Fibroblast of lung (primary cell): ENCODE measurements around the gene LRRC8E. TPM values are rescaled to one million over a fixed set of nuclear protein-coding genes. Genes with fewer than 3 reads are reported as not detected.

Source experiments
- DNase-seq, 2 donors: peaks; one replicate each; pipeline versions ENCODE4 v3.0.0 to v3.0.0-alpha.2; 2010; ENCODE audit warnings: low read depth in 2 of 2
- H2AFZ ChIP-seq: 2 replicates; pipeline ENCODE4 v1.5.1; 2012; ENCODE audit warnings: low read length, control low read depth, inconsistent platforms
- H3K27ac ChIP-seq: 2 replicates; pipeline ENCODE4 v1.5.1; 2011; ENCODE audit warnings: low read length, control low read depth; ENCODE audit not compliant: insufficient read depth
- H3K27me3 ChIP-seq: 2 replicates; pipeline ENCODE4 v1.5.1; 2011; ENCODE audit warnings: mild to moderate bottlenecking, low read length; ENCODE audit not compliant: control insufficient read depth, insufficient read depth
- H3K36me3 ChIP-seq: 2 replicates; pipeline ENCODE4 v1.5.1; 2011; ENCODE audit warnings: low read length; ENCODE audit not compliant: control insufficient read depth, insufficient read depth
- H3K4me1 ChIP-seq: 2 replicates; pipeline ENCODE4 v1.5.1; 2011; ENCODE audit warnings: low read length; ENCODE audit not compliant: control insufficient read depth, insufficient read depth; ENCODE audit errors: extremely low read depth
- H3K4me2 ChIP-seq: 2 replicates; pipeline ENCODE4 v1.5.1; 2011; ENCODE audit warnings: low read length, control low read depth; ENCODE audit not compliant: insufficient read depth; ENCODE audit errors: extremely low read depth
- H3K4me3 ChIP-seq, 4 experiments: fragments of 200-600 bp in 1 of 4; sonication (generic) in 1 of 4; replicated peaks in 1 of 4; 2 replicates each; pipeline ENCODE4 v1.5.1; 2011 to 2016; ENCODE audit warnings: low read length in 4 of 4, low read depth in 3 of 4, mild to moderate bottlenecking in 3 of 4, control low read depth in 2 of 4, inconsistent platforms in 1 of 4, mixed read lengths in 1 of 4; ENCODE audit not compliant: insufficient read depth in 1 of 4; ENCODE audit errors: control extremely low read depth in 1 of 4
- H3K79me2 ChIP-seq: 2 replicates; pipeline ENCODE4 v1.5.1; 2012; ENCODE audit warnings: mild to moderate bottlenecking, low read length, inconsistent platforms; ENCODE audit not compliant: control insufficient read depth, insufficient read depth
- H3K9ac ChIP-seq: 2 replicates; pipeline ENCODE4 v1.5.1; 2011; ENCODE audit warnings: mild to moderate bottlenecking, low read length, control low read depth; ENCODE audit not compliant: insufficient read depth
- H3K9me3 ChIP-seq: 2 replicates; pipeline ENCODE4 v1.5.1; 2012; ENCODE audit warnings: low read depth, low read length; ENCODE audit not compliant: control insufficient read depth, insufficient read depth
- H4K20me1 ChIP-seq: 2 replicates; pipeline ENCODE4 v1.5.1; 2011; ENCODE audit warnings: low read length; ENCODE audit not compliant: control insufficient read depth, insufficient read depth; ENCODE audit errors: extremely low read depth
- EZH2 ChIP-seq: IDR thresholded peaks from 2 replicates; pipeline ENCODE4 v1.5.1; 2012; ENCODE audit warnings: low read length, control low read depth, mild to moderate bottlenecking; ENCODE audit errors: missing control alignments
- polyA plus RNA-seq, 2 donors: library from polyadenylated mRNA; depleted of rRNA in 1 of 2; stranded (reverse) in 1 of 2; unstranded in 1 of 2; fragments of >200 nt; gene quantifications; 2 replicates each; pipeline ENCODE4 v1.2.1, GENCODE V29; 2011 to 2012; ENCODE audit warnings: missing spikeins in 1 of 2
- total RNA-seq: library from RNA; depleted of rRNA; stranded (reverse); fragments of >200 nt; gene quantifications from 2 replicates; pipeline ENCODE4 v1.2.1, GENCODE V29; 2014
- TF ChIP-seq, protein P1 (sequence below), 2 donors: IDR thresholded peaks in 1 of 2; conservative IDR thresholded peaks in 1 of 2; 1 replicate in 1 of 2; 2 replicates in 1 of 2; pipeline ENCODE4 v1.5.1; 2011 to 2012; ENCODE audit warnings: low read length in 2 of 2, control low read depth in 1 of 2, inconsistent platforms in 1 of 2, low read depth in 1 of 2, mild to moderate bottlenecking in 1 of 2

LRRC8E gene
- total and polyA plus RNA-seq, 2 donors (not counting 1 experiment from before 2014, with no cell fraction given): 3.0 to 3.7 TPM

DNA sequence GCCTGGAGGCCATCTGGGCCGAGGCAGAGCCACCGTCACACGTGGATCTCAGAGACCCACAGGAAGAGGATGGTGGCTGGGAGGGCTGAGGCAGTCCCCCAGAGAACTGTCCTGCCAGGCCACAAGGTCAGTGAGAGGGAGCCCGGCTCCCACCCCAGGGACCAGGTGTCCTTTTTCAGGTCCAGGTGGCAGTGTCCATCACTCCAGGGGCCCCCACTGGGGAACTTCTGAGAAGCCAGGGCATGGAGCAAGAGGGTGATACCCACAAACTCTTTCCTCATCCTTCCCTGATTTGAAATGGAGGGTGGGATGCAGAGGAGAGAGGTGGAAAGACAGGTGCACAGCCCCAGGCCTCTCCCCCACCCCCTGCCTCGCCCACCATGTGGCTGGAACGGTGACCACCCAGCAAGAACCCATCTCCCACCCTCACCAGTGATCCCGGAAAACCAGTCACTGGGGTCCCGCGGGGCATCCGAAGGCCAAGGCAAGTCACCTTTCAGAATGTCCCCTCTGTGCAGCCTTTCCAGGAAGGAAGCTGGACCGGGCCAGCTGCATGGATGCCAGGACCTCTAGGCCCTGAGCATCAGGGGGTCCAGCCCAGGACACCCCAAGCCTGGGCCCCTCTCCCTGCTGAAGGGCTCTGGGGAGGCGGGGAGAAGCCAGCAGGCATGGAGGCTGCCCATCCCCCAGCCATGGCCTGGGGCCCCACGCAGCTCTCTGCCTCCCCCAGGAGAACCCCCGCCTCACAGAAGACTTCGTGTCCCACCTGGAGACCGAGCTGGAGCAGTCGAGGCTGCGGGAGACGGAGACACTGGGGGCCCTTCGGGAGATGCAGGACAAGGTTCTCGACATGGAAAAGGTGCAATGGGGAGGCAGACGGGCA, 28.2 kb upstream of the LRRC8E start:
- Histone ChIP-seq H3K79me2 (no peaks in the 10 kb centered on the region), H3K4me1 (no peaks in the 10 kb centered on the region), H4K20me1 (no peaks in the 10 kb centered on the region), H3K27ac (no peak overlapping the region), H3K36me3 (no peaks in the 10 kb centered on the region), H2AFZ (no peak overlapping the region), H3K4me2 (no peak overlapping the region), H3K9me3 (no peaks in the 10 kb centered on the region), H3K9ac (no peak overlapping the region), H3K27me3 (no peaks in the 10 kb centered on the region), H3K4me3 (no peak overlapping the region)
- DNase-seq: no peak
- TF ChIP-seq EZH2: no peak
- TF ChIP-seq, protein P1, sequence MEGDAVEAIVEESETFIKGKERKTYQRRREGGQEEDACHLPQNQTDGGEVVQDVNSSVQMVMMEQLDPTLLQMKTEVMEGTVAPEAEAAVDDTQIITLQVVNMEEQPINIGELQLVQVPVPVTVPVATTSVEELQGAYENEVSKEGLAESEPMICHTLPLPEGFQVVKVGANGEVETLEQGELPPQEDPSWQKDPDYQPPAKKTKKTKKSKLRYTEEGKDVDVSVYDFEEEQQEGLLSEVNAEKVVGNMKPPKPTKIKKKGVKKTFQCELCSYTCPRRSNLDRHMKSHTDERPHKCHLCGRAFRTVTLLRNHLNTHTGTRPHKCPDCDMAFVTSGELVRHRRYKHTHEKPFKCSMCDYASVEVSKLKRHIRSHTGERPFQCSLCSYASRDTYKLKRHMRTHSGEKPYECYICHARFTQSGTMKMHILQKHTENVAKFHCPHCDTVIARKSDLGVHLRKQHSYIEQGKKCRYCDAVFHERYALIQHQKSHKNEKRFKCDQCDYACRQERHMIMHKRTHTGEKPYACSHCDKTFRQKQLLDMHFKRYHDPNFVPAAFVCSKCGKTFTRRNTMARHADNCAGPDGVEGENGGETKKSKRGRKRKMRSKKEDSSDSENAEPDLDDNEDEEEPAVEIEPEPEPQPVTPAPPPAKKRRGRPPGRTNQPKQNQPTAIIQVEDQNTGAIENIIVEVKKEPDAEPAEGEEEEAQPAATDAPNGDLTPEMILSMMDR (conservative IDR thresholded peaks at IDR 0.05 in 1 of 2, IDR thresholded peaks at IDR 0.05 in 1 of 2; ENCODE audit: low read depth in 1 of 2, low read length in 2 of 2): no peak

DNA sequence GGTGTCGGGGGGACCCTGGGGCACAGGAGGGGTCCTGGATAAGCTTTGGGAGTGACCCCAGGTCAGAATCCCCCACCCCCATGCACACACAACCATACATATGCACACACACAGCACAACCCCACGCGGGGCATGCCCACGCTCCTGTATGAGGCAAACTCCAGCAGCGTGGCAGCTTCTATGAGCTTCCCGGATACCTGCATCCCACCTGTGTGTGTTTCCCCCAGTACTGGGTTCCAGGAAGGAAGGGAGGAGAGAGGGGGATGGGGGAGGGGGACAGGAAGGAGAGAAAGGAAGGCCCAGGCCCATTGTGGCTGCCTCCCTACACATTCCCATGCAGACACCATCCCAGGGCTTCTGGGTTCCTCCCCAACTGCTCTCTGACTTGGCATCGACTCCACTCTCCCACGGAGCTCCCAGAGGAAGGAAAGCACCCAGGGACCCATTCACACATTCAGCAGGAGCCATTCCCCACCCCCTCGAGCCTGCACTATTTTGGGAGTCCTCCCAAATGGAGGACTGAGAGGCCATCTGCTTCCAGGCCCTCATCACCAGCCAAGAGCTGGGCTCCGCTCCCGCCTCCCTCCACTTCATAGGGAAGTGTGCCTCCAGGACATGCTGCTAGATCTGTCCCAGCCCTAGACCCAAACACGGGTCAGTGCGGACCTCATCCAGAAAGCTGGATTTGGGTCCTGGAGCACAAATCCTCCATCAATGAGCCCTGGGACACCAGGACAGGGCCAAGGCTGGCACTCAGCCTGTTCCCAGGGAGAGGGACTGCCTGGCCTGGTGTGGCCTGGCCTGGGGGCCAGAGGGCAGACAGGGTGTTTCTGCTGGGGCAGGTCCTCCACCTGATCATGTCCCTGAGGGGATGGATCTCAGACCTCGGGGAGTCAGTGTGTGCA, 27.3 kb upstream of the LRRC8E start:
- Histone ChIP-seq H3K79me2 (no peaks in the 10 kb centered on the region), H3K9ac (no peak overlapping the region), H2AFZ (no peak overlapping the region), H4K20me1 (no peaks in the 10 kb centered on the region), H3K4me1 (no peaks in the 10 kb centered on the region), H3K4me3 (no peak overlapping the region), H3K36me3 (no peaks in the 10 kb centered on the region), H3K9me3 (no peaks in the 10 kb centered on the region), H3K4me2 (no peak overlapping the region), H3K27ac (no peak overlapping the region), H3K27me3 (no peaks in the 10 kb centered on the region)
- TF ChIP-seq, protein P1 (conservative IDR thresholded peaks at IDR 0.05 in 1 of 2, IDR thresholded peaks at IDR 0.05 in 1 of 2; ENCODE audit: low read depth in 1 of 2, low read length in 2 of 2): no peak
- TF ChIP-seq EZH2: no peak
- no peak for DNase-seq
